ENCODE data around the gene DNAH17.

Gene DNAH17

GRCh38 chr17:78575340-78575739 is 1.9 kb downstream of the DNAH17 start:
- H3K4me3 ChIP-seq (ENCODE audit: low read depth, low read length), result no peak overlapping the region

DNA sequence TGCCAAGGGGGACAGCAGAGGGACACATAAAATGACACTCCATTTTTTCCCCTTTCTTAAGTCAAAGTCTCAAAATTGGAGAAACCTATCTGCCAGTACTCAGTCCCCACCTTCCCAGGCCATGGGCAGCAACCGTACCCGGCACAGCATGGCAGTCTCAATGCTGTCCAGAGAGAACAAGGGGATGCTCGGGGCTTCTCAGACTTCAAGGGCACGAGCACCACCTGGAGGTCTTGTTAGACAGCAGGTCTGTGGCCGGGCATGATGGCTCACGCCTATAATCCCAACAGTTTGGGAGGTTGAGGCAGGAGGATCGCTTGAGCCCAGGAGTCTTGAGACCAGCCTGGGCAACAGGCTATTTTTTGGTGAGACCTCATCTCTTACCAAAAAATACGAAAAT is 3.2 kb downstream of the DNAH17 start:
- no peak overlapping the region for H3K4me3 ChIP-seq (ENCODE audit: low read depth, low read length)

DNA sequence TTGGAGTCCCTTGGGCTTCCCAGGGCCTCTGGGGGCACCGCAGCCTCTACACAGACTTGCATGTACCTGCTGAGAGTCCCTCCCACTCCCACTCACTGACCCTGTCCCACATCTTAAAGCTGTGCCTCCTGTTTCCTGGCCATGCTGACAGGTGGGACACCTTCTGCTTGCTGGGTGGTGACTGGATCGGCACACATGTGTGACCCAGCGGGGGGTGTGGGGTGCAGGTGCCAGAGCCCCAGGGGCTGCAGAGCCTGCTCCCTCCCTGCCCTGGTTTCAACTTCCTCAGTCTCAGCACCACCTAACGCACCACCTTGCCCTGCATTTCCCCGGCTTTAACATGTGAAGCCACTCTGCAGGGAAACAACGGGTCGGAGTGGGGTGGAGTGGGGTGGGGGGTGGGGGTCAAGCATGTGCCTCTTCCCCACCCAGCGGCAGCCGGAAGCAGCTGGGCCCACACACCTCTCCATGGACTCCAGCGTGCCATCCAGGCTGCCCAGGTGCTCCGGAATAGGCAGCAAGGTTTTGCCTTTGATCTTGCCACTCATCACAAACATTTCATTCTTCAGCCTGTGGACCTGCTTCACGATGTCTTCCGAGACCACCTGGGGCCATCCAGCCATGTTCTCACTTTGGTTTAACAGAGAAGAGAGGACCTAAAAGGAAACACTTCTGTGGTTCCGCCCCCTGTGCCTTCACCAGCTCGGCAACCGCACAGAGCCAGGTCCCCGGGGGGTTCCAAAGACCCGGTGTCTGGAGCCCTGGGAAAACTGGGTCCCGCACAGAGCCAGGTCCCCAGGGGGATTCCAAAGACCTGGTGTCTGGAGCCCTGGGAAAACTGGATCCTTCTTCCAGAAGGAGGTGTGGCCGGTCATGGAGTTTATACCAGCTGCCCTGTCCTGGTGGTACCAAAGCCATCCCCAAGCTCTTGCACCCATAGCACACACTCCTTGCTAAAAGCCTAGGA is 4.7 kb downstream of the DNAH17 start:
- no peak overlapping the region for H3K4me3 ChIP-seq (ENCODE audit: low read depth, low read length)

DNA sequence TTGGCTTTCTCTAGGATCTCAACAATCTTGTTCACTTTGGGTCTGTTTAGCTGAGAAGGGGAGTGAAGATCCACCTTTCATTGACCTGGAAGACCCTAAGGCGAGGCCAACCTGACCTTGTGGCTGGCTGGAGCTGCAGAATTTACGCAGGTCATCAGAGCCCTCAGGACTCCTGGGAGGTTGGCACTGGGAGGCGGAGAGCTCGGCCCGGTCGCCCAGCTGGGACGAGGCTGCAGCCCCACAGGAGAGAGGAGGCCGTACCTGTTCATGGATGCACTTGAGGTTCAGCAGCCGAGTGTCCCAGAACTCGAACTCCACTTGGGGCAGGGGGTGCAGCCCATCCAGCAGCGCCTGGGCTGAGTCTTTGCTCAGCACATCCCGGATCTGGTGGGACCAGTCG is 5.9 kb downstream of the DNAH17 start:
- H3K4me3 ChIP-seq (ENCODE audit: low read depth, low read length), result no peak overlapping the region

- no peak overlapping the region for H3K4me3 ChIP-seq (ENCODE audit: low read depth, low read length)
Measured at GRCh38 chr17:78568494-78569115, 8.6 kb downstream of the DNAH17 start.

DNA sequence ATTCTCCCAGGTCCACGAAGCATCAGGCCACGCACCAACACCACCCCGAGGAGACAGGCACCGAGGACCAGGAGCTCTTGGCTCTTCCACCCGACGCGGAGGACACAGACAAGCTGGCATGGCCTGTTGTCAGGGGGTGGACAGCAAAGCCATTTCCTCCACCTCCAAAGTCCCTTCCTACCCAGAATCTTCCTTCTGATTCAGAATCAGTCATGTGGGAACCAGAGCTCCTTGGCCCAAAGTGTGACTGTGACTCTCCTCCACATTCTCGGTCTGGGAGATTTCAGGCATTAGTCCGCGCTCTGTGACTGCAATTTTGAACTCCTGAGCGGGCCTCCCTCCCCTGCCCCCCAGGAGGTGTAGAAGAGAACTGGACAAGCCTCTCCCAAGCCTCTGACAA is 9.2 kb downstream of the DNAH17 start:
- H3K4me3 ChIP-seq (ENCODE audit: low read depth, low read length), result no peak overlapping the region

- no peak overlapping the region for H3K4me3 ChIP-seq (ENCODE audit: low read depth, low read length)
Measured at GRCh38 chr17:78566947-78567346, 10.2 kb downstream of the DNAH17 start.

GRCh38 chr17:78563189-78564145 is 13.7 kb downstream of the DNAH17 start:
- no peak overlapping the region for H3K4me3 ChIP-seq (ENCODE audit: low read depth, low read length)

GRCh38 chr17:78562734-78563133 is 14.5 kb downstream of the DNAH17 start:
- no peak overlapping the region for H3K4me3 ChIP-seq (ENCODE audit: low read depth, low read length)

DNA sequence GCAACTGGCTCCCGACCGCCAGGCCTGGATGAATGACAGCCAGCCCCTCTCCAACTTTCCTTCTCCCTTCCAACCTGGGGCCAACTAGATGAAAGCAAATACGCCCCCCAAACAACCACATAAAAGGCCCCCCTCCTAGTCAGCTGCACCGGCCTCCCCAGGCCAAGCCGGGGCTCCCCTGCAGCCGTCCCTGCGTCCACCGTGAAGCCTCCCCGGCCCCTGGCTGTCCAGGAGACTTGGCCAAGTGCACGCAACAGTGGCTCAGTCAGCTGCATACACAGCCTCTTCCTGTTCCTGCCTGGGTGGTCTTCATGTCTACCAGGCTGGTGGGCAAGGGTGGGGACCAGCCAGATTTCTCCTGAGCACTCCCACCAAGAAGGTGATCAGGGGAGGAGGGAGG is 16.0 kb downstream of the DNAH17 start:
- H3K4me3 ChIP-seq (ENCODE audit: low read depth, low read length), result no peak overlapping the region

- H3K4me3 ChIP-seq (ENCODE audit: low read depth, low read length), result no peak overlapping the region
Measured at GRCh38 chr17:78560731-78561130, 16.5 kb downstream of the DNAH17 start.

- no peak overlapping the region for H3K4me3 ChIP-seq (ENCODE audit: low read depth, low read length)
Measured at GRCh38 chr17:78559749-78560368, 17.3 kb downstream of the DNAH17 start.

GRCh38 chr17:78558989-78559388 is 18.2 kb downstream of the DNAH17 start:
- no peak overlapping the region for H3K4me3 ChIP-seq (ENCODE audit: low read depth, low read length)

- no peak overlapping the region for H3K4me3 ChIP-seq (ENCODE audit: low read depth, low read length)
Measured at GRCh38 chr17:78558181-78558850, 18.9 kb downstream of the DNAH17 start.

GRCh38 chr17:78557598-78558039 is 19.6 kb downstream of the DNAH17 start:
- H3K4me3 ChIP-seq (ENCODE audit: low read depth, low read length), result no peak overlapping the region

GRCh38 chr17:78556812-78557211 is 20.4 kb downstream of the DNAH17 start:
- H3K4me3 ChIP-seq (ENCODE audit: low read depth, low read length), result no peak overlapping the region

DNA sequence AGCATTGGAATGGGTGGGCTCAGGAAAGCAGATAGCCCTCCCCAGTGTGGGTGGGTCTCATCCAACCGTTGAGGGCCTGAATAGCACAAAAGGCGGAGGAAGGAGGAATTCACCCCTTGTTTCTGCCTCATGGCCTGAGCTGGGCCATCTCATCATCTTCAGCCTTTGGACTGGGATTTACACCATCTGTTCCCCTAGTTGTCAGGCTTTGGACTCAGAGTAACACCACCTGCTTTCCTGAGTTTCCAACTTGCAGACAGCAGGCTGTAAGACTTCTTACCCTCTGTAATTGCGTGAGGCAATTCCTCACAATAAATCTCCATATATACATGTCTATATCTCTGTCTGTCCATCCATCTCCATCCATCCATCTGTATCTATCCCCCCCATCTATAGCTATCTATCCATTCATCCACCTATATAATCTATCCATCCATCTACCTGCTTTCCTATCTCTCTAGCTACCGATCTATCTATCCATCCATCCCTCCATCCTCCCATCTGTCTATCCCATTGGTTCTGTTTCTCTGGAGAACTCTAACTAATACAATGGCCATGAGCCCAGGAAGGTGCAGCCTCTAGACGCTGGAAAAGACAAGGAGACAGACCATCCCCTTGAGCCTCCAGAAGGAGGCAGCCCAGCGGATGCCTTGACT is 21.3 kb downstream of the DNAH17 start:
- H3K4me3 ChIP-seq (ENCODE audit: low read depth, low read length), result no peak overlapping the region

DNA sequence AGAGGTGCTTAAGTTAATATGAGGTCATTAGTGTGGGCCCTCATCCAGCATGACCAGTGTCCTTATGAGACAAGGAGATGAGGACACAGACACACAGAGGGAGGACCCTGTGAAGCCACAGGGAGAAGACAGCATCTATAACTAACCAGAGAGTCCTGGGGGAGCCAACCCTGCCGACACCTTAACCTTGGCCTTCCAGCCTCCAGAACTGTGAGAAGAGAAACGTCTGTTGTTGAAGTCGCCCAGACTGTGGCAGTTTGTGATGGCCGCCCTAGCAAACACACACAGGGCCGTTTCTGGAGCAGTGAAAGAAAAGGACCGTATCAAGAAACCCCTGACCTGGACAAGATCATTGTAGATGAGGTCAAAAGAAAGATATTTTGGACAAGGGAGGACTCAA is 26.7 kb downstream of the DNAH17 start:
- no peak overlapping the region for H3K4me3 ChIP-seq (ENCODE audit: low read depth, low read length)

- H3K4me3 ChIP-seq (ENCODE audit: low read depth, low read length), result no peak overlapping the region
Measured at GRCh38 chr17:78548725-78549124, 28.5 kb downstream of the DNAH17 start.

DNA sequence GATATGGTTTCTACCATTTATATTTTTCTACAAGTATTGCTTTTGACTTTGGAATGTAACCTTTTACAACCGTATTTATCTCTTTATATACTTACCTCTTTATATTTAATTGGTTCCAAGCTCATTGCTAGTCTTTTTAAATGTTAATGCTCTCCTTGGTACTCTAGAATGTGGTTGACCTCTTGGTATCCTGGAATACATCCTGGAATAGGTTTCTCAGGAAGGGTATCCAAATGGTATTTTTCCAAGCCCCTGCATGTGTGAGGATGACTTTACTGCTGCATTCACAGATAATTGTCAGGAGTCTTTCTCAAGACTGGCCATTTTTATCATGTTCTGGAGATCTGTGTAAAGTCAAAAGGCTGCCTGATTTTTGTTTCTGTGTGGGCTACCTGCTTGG is 30.2 kb downstream of the DNAH17 start:
- no peak overlapping the region for H3K4me3 ChIP-seq (ENCODE audit: low read depth, low read length)

Data from iPS-11a (cell line).